ENCODE results near the gene ELK1.

The ELK1 gene

GRCh38 chrX:47623540-47624027 is 26.8 kb downstream of the ELK1 start:
- peak; percentile 27 for DNase-seq (ENCODE audit: low read depth)
- peak overlapping the region; percentile 41 for H3K4me3 ChIP-seq (ENCODE audit: control insufficient read depth, low read depth, low read length)
- TF ChIP-seq CTCF (IDR thresholded peaks at IDR 0.05; ENCODE audit: control insufficient read depth, insufficient read depth, low read depth, low read length, missing control alignments): no peak

- no peak for DNase-seq (ENCODE audit: low read depth)
- no peak overlapping the region for H3K4me3 ChIP-seq (ENCODE audit: control insufficient read depth, low read depth, low read length)
- no peak for TF ChIP-seq CTCF (IDR thresholded peaks at IDR 0.05; ENCODE audit: control insufficient read depth, insufficient read depth, low read depth, low read length, missing control alignments)
Observed at GRCh38 chrX:47621851-47622250, 28.5 kb downstream of the ELK1 start.

GRCh38 chrX:47620303-47620685 is 30.1 kb downstream of the ELK1 start:
- H3K4me3 ChIP-seq (ENCODE audit: control insufficient read depth, low read depth, low read length): no peak overlapping the region
- no peak for TF ChIP-seq CTCF (IDR thresholded peaks at IDR 0.05; ENCODE audit: control insufficient read depth, insufficient read depth, low read depth, low read length, missing control alignments)

GRCh38 chrX:47619486-47620302 is 30.7 kb downstream of the ELK1 start, which contains the start of gene SYN1:
Gene SYN1 (minus strand): TSS chrX:47619857. CDS start chrX:47619728, 129 bp downstream.
- no peak for TF ChIP-seq CTCF (IDR thresholded peaks at IDR 0.05; ENCODE audit: control insufficient read depth, insufficient read depth, low read depth, low read length, missing control alignments)
- DNase-seq (ENCODE audit: low read depth): peak; percentile 7
- peak within 1 kb of the TSS; percentile 28 for H3K4me3 ChIP-seq (ENCODE audit: control insufficient read depth, low read depth, low read length)

More at GRCh38 chrX:47620303-47620685, 30.1 kb downstream of the ELK1 start:
- no peak for DNase-seq (ENCODE audit: low read depth)

- no peak for TF ChIP-seq CTCF (IDR thresholded peaks at IDR 0.05; ENCODE audit: control insufficient read depth, insufficient read depth, low read depth, low read length, missing control alignments)
- no peak for DNase-seq (ENCODE audit: low read depth)
- no peak overlapping the region for H3K4me3 ChIP-seq (ENCODE audit: control insufficient read depth, low read depth, low read length)
Observed at GRCh38 chrX:47618923-47619485, 31.4 kb downstream of the ELK1 start.

- DNase-seq (ENCODE audit: low read depth): no peak
- no peak for TF ChIP-seq CTCF (IDR thresholded peaks at IDR 0.05; ENCODE audit: control insufficient read depth, insufficient read depth, low read depth, low read length, missing control alignments)
- H3K4me3 ChIP-seq (ENCODE audit: control insufficient read depth, low read depth, low read length): no peak overlapping the region
Observed at GRCh38 chrX:47614618-47615017, 35.7 kb downstream of the ELK1 start.
